Panc1 (cell line): Measurements from ENCODE around the gene KIRREL3.

Experiments
- POLR2AphosphoS5 ChIP-seq: IDR thresholded peaks from 2 replicates; pipeline ENCODE4 v1.6.1; 2012; ENCODE audit warnings: mild to moderate bottlenecking, low read depth, low read length, moderate library complexity
- TF ChIP-seq, protein P1 (sequence below): fragments of 450-650 bp; IDR thresholded peaks from 2 replicates; pipeline ENCODE4 v1.5.1; 2017; ENCODE audit warnings: mild to moderate bottlenecking

DNA sequence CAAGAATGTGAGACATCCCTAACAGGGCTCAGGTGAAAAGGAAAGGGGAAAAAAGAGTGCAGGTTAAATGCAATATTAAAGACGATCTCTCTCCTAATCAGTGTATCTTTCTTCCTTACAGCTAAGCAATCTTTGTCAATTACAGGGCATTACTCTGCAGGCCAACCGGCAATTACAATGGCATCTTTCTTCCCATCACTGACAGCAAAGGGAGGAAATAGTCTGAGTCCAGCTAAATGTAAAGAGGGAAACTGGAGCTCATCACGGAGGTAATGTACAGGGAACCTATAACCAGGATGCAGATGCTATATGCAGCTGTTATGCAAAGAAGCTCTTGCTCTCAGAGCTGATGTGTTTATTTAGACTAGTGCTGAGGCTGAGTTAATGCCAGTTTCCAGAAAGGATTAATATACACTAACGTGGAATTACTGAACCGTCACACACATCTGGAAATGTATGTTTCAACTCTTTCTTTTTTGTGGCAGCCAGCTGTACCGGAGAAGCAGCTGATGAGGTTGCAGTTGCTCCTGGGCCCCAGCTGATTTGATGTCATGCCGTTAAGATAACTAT, 121.6 kb downstream of the KIRREL3 start:
- TF ChIP-seq, protein P1, sequence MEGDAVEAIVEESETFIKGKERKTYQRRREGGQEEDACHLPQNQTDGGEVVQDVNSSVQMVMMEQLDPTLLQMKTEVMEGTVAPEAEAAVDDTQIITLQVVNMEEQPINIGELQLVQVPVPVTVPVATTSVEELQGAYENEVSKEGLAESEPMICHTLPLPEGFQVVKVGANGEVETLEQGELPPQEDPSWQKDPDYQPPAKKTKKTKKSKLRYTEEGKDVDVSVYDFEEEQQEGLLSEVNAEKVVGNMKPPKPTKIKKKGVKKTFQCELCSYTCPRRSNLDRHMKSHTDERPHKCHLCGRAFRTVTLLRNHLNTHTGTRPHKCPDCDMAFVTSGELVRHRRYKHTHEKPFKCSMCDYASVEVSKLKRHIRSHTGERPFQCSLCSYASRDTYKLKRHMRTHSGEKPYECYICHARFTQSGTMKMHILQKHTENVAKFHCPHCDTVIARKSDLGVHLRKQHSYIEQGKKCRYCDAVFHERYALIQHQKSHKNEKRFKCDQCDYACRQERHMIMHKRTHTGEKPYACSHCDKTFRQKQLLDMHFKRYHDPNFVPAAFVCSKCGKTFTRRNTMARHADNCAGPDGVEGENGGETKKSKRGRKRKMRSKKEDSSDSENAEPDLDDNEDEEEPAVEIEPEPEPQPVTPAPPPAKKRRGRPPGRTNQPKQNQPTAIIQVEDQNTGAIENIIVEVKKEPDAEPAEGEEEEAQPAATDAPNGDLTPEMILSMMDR, result no peak
- no peak for TF ChIP-seq POLR2AphosphoS5
